ENCODE results near the gene JPH3. TPM values are rescaled to one million over a fixed set of nuclear protein-coding genes. Genes with fewer than 3 reads are reported as not detected.

The JPH3 gene
- total RNA-seq (2021): 37.9 to 41.2 TPM (median 39.0 TPM) in 3 replicates
- percentile 49 among the genes with signal in this experiment for Bru-seq, nascent RNA
- long read RNA-seq, experiment 1, transcript JPH3-201 (5 exons, 3,985 nt): major isoform, 45 of 92 reads
- long read RNA-seq, experiment 1, partial matches to known transcripts: 27 of 92 reads
- long read RNA-seq, experiment 1, other reads (novel, unspliced or antisense): 20 of 92 reads
- long read RNA-seq, experiment 2, transcript JPH3-201 (5 exons, 3,985 nt): major isoform, 16 of 66 reads
- long read RNA-seq, experiment 2, partial matches to known transcripts: 23 of 66 reads
- long read RNA-seq, experiment 2, other reads (novel, unspliced or antisense): 26 of 66 reads
- long read RNA-seq, experiment 3: 0 reads

GRCh38 chr16:87602001-87602775, at the start of gene JPH3:
JPH3 (plus strand) TSS chr16:87602508; CDS start chr16:87603147, 639 bp downstream.
- Mint-ChIP-seq H3K9me3 (no peaks in the 10 kb centered on the region), H3K27me3 (ENCODE audit: low read depth) (peaks cover 17% of the 10 kb centered on the region), H3K4me1 (peaks cover 30% of the 10 kb centered on the region), H3K27ac (no peak within 1 kb of the TSS; the same call in 1 of the 2 replicates), H3K36me3 (peaks cover 3% of the 10 kb centered on the region; the same call in 1 of the 2 replicates), H3K4me3 (peak within 1 kb of the TSS; percentile 97)
- ATAC-seq: peak; percentile 66
- peak; percentile 78 for DNase-seq (ENCODE audit: low spot score)
- ChIA-PET CTCF (interaction anchor here (0.7 to 6.2 kb wide), 4 partner anchors 30 to 73 kb away, joined by 3 to 50 read pairs (median 12); no protein-coding TSS in a partner anchor), POLR2A (interaction anchor here (1.5 kb wide), 1 partner anchor 34 kb away, joined by 3 read pairs; no protein-coding TSS in a partner anchor)
- no peak for TF ChIP-seq EMX1 (CRISPR knock-in tag; IDR thresholded peaks at IDR 0.05)
- no peak for TF ChIP-seq ZNF232 (CRISPR knock-in tag; IDR thresholded peaks at IDR 0.05)
- TF ChIP-seq CBFB (CRISPR knock-in tag; IDR thresholded peaks at IDR 0.05; ENCODE audit: low read depth): no peak
- TF ChIP-seq FOXP1 (CRISPR knock-in tag; IDR thresholded peaks at IDR 0.05; ENCODE audit: borderline replicate concordance): no peak
- TF ChIP-seq CREM (CRISPR knock-in tag; IDR thresholded peaks at IDR 0.05): peak; percentile 34; the same call in 1 of the 2 replicates
- no peak for TF ChIP-seq NFE2L1 (CRISPR knock-in tag; IDR thresholded peaks at IDR 0.05)
- TF ChIP-seq ELF4 (CRISPR knock-in tag; IDR thresholded peaks at IDR 0.05; ENCODE audit: low read depth): no peak
- 0 out of 2 replicates have a peak, but pooled peaks have one; percentile 22 for TF ChIP-seq KAT7 (CRISPR knock-in tag; IDR thresholded peaks at IDR 0.05; ENCODE audit: borderline replicate concordance)

GRCh38 chr16:87552772-87553573, 49.3 kb upstream of the JPH3 start:
- TF ChIP-seq FOXP4 (CRISPR knock-in tag; IDR thresholded peaks at IDR 0.05) (no peak), HMGA2 (CRISPR knock-in tag; IDR thresholded peaks at IDR 0.05) (peak; percentile 31; the same call in 1 of the 2 replicates)
- CTCF ChIA-PET: interaction anchor here (0.6 to 2.8 kb wide), 4 partner anchors 9 to 83 kb away, joined by 3 to 16 read pairs (median 6); no protein-coding TSS in a partner anchor
- H3K4me1 Mint-ChIP-seq: no peaks in the 10 kb centered on the region

GRCh38 chr16:87554754-87555427, 47.4 kb upstream of the JPH3 start:
- Mint-ChIP-seq H3K9me3 (peaks cover 3% of the 10 kb centered on the region), H3K4me3 (no peak overlapping the region), H3K36me3 (no peaks in the 10 kb centered on the region), H3K4me1 (no peaks in the 10 kb centered on the region), H3K27ac (no peak overlapping the region), H3K27me3 (ENCODE audit: low read depth) (no peaks in the 10 kb centered on the region)
- no peak for ATAC-seq
- no peak for TF ChIP-seq CREM (CRISPR knock-in tag; IDR thresholded peaks at IDR 0.05)
- TF ChIP-seq GABPB1 (CRISPR knock-in tag; IDR thresholded peaks at IDR 0.05): peak; percentile 36; the same call in 1 of the 2 replicates
- no peak for DNase-seq (ENCODE audit: low spot score)
- CTCF ChIA-PET: interaction anchor here (5.5 kb wide), 1 partner anchor 16 kb away, joined by 29 read pairs; no protein-coding TSS in a partner anchor
- POLR2A ChIA-PET: no interaction called here

More at GRCh38 chr16:87552772-87553573, 49.3 kb upstream of the JPH3 start:
- H3K27ac Mint-ChIP-seq: no peak overlapping the region; the same call in 1 of the 2 replicates
- ATAC-seq (no peak), DNase-seq (ENCODE audit: low spot score) (no peak)
- no peaks in the 10 kb centered on the region for H3K36me3 Mint-ChIP-seq
- H3K9me3 Mint-ChIP-seq: no peaks in the 10 kb centered on the region
- no peak overlapping the region for H3K4me3 Mint-ChIP-seq
- POLR2A ChIA-PET: no interaction called here
- H3K27me3 Mint-ChIP-seq (ENCODE audit: low read depth): no peaks in the 10 kb centered on the region

- Mint-ChIP-seq H3K36me3 (no peaks in the 10 kb centered on the region), H3K4me3 (no peak overlapping the region), H3K27me3 (ENCODE audit: low read depth) (no peaks in the 10 kb centered on the region), H3K4me1 (no peaks in the 10 kb centered on the region), H3K9me3 (peaks cover 8% of the 10 kb centered on the region), H3K27ac (peak overlapping the region; percentile 88; the same call in 1 of the 2 replicates)
- ATAC-seq: no peak
- ChIA-PET POLR2A (no interaction called here), CTCF (interaction anchor here (5.5 kb wide), 1 partner anchor 16 kb away, joined by 29 read pairs; no protein-coding TSS in a partner anchor)
- DNase-seq (ENCODE audit: low spot score): no peak
- TF ChIP-seq TEAD4 (CRISPR knock-in tag; IDR thresholded peaks at IDR 0.05) (no peak), NFATC4 (CRISPR knock-in tag; IDR thresholded peaks at IDR 0.05) (no peak), STAT6 (CRISPR knock-in tag; conservative IDR thresholded peaks at IDR 0.05; ENCODE audit: low read depth) (no peak), ZNF396 (CRISPR knock-in tag; IDR thresholded peaks at IDR 0.05; ENCODE audit: borderline replicate concordance) (no peak), GRHL2 (CRISPR knock-in tag; IDR thresholded peaks at IDR 0.05; ENCODE audit: insufficient replicate concordance, severe bottlenecking) (no peak), SOX15 (CRISPR knock-in tag; IDR thresholded peaks at IDR 0.05) (no peak), ZMAT4 (CRISPR knock-in tag; IDR thresholded peaks at IDR 0.05) (no peak)
These were observed 46.7 kb upstream of the JPH3 start for GRCh38 chr16:87555647-87556046.
